Measurements from ENCODE around the gene UBE2H. TPM values are rescaled to one million over a fixed set of nuclear protein-coding genes. Genes with fewer than 3 reads are reported as not detected.
"Not testable (repeated sequence)": the region's sequence is repeated elsewhere in the genome, so short reads cannot be mapped to it uniquely, and the experiment has no call there.

The UBE2H gene
- total RNA-seq, 2 experiments from 2014 or later = 30.0 to 33.3 TPM

DNA sequence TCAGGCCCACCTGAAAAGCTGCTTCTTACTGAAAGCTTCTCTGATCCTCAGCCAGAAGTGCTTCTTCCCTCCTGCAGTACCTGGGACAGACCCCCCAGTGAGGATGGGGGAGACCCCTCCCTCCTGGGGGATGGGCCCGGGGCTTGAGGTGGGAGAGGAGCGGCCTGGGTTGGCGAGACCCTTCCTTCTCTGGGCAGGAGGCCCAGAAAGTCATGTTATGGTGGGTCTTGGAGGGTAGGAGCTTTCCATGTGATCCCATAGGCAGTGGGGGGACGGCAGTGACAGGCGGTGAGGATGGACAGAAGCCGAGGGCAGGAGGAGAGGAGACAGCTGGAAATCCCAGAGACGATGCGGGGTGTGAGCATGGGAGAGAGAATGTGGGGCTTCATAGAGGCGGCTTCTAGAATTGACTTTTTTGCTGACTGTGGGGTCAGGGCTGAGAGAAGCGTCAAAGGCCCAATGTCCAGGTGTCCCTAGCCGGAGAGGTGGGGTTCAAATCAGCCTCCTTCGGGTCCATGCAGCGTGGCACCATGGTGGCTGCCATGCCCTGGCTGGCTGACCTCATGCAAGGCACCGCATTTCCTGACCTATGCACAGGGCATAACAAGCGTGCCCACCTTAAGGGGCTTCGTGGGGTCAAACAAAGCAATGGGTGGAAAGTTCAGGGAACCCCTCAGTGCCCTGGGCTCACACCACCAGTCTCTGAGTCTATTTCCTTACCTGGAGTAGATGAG is 154.0 kb downstream of the UBE2H start:
- no peaks in the 10 kb centered on the region for H3K9me3 Mint-ChIP-seq (ENCODE audit: insufficient read depth)
- no peaks in the 10 kb centered on the region for H3K36me3 Mint-ChIP-seq (ENCODE audit: low read depth)
- H3K27ac Mint-ChIP-seq = no peak overlapping the region
- ChIA-PET CTCF (no interaction called here), POLR2A (no interaction called here)
- no peak overlapping the region for H3K4me3 Mint-ChIP-seq
- no peaks in the 10 kb centered on the region for H3K27me3 Mint-ChIP-seq (ENCODE audit: low read depth)
- DNase-seq = no peak
- no peak for ATAC-seq
- no peaks in the 10 kb centered on the region for H3K4me1 Mint-ChIP-seq (ENCODE audit: low read depth)

DNA sequence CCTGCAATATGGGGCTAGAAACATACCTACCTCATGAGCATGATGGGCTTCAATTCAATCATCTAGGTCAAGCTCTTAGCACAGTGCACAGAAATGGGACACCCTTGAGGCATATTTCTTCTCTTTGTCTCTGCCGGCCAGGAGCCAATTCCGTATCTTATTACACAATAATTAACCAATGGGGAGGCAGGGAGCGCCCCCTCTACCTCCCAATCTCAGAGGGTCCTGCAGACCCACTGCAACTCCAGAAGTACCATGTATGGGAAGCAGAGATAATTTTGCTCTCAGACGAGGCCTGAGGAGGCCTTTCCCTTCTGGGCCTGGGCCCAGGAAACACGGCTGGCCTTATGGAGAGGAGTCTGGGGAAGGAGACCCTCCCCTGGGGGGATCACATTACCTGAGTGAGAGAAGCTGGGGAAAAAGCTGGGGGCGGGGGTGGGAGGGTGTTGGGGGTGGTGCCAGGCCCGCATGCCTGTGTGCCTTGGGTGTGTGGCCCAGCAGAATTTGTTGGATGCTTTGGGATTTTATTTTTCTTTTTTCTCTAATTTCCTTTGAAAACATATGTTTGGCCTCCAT is 155.5 kb downstream of the UBE2H start:
- CTCF ChIA-PET = no interaction called here
- DNase-seq (no peak), ATAC-seq (no peak)
- Mint-ChIP-seq H3K27ac (no peak overlapping the region), H3K9me3 (ENCODE audit: insufficient read depth) (no peaks in the 10 kb centered on the region), H3K27me3 (ENCODE audit: low read depth) (no peaks in the 10 kb centered on the region), H3K36me3 (ENCODE audit: low read depth) (no peaks in the 10 kb centered on the region), H3K4me1 (ENCODE audit: low read depth) (no peaks in the 10 kb centered on the region), H3K4me3 (no peak overlapping the region)
- POLR2A ChIA-PET = no interaction called here

DNA sequence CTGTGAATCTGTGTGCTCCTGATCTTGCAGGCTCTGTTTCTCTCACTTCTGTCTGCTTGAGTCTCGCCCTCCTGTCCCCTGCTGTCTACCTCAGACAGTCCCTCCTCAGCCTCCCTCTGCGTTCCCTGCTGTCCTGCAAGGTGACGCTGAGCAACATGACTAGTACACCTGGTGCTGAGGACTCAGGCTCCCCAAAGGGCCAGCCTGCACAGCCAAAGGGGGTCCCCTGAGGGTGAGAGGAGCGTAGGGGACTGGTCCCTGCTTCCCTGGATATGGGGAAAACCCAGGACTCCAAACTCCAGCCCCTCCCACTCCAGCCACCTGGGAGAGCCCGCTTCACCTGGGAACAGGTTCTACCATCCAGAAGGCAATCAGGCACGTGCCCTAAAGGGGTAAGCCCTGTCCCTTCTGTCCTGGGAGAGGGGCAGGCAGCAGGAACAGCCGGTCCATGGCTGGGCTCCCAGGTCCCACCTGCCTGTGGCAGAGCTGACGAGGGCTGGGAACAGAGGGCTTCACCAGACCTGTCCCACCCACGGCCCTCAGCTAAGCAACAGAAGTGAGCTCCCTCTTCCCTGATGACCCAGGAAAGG is 156.5 kb downstream of the UBE2H start:
- POLR2A ChIA-PET = no interaction called here
- Mint-ChIP-seq H3K9me3 (ENCODE audit: insufficient read depth) (no peaks in the 10 kb centered on the region), H3K4me3 (no peak overlapping the region), H3K27ac (no peak overlapping the region), H3K4me1 (ENCODE audit: low read depth) (no peaks in the 10 kb centered on the region), H3K36me3 (ENCODE audit: low read depth) (no peaks in the 10 kb centered on the region), H3K27me3 (ENCODE audit: low read depth) (peaks cover 4% of the 10 kb centered on the region)
- CTCF ChIA-PET = no interaction called here
- DNase-seq = no peak
- no peak for ATAC-seq

DNA sequence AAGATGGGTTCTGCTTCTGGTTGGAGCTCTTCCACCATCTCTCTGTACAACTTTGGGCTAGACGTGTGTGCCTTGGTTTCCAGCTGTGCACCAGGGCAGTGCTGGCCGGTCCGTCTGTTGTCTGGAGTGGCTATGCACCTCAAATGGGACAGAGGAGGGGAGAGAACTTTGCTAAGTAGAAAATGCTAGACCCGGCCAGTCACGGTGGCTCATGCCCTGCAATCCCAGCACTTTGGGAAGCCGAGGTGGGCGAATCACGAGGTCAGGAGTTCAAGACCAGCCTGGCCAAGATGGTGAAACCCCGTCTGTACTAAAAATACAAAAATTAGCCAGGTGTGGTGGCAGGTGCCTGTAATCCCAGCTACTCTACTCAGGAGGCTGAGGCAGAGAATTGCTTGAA is 158.3 kb downstream of the UBE2H start:
- H3K4me1 Mint-ChIP-seq (ENCODE audit: low read depth); H3K27ac Mint-ChIP-seq; DNase-seq; CTCF ChIA-PET; POLR2A ChIA-PET; H3K4me3 Mint-ChIP-seq; H3K9me3 Mint-ChIP-seq (ENCODE audit: insufficient read depth); H3K36me3 Mint-ChIP-seq (ENCODE audit: low read depth); ATAC-seq: not testable (repeated sequence)
- peaks cover 12% of the 10 kb centered on the region for H3K27me3 Mint-ChIP-seq (ENCODE audit: low read depth)

DNA sequence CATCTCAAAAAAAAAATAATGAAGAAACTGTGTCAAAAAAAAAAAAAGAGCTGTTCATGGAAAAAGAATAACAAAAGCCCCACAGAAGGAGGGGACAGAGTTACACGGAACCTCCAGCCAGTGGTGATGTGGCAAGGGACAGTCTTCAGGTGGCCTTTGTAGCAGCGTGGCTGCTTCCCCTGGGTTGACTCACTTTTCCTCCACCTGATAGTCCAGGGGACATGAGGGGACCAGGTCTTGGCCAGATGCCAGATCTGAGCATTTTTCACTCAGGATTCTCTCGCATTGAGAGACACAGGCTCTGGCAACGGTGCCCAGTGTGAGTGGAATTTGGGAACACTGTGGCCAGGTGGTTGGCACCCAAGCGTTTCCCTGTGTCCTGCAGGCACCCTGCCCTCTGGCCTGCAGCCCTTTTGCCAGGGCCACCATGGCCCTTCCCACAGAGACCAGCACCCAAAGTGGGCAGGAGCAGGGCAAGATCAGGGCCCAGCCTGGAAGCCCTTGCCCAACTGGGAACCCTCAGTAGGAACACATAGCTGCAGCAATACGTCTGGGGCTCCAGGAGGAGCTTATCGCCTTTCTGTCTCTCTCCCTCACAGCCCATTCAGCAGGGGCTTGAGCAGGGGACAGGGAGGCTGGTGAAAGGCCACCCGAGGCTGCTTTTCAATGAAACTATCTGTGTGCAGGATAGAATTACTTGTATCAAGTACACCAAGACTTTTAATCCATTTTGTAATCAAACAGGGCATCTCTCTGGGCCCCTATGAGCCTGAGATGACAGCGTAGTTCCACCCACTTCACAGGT is 159.1 kb downstream of the UBE2H start:
- no peak overlapping the region for H3K27ac Mint-ChIP-seq
- H3K4me3 Mint-ChIP-seq = no peak overlapping the region
- H3K4me1 Mint-ChIP-seq (ENCODE audit: low read depth) = no peaks in the 10 kb centered on the region
- POLR2A ChIA-PET = no interaction called here
- peaks cover 13% of the 10 kb centered on the region for H3K27me3 Mint-ChIP-seq (ENCODE audit: low read depth)
- H3K36me3 Mint-ChIP-seq (ENCODE audit: low read depth) = no peaks in the 10 kb centered on the region
- no peak for DNase-seq
- no peaks in the 10 kb centered on the region for H3K9me3 Mint-ChIP-seq (ENCODE audit: insufficient read depth)
- CTCF ChIA-PET = no interaction called here
- ATAC-seq = no peak

DNA sequence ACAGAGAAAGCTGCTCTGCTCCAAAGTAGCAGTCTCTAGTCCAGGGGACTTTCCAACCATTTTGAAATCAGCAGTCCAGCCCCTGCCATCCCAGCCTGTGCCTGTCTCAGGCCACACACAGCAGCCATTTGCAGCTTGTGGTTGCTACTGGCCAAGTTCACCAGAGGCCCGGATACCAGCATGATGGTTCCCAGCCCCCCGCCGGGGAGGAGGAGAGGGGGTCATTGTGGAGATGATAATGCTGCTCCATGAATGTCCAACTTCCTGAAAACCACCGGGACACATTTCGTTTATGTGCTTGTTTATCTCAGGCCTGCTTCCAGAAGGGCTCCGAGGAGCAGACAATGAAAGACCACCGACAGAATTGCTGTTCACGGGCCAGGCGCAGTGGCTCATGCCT is 160.0 kb downstream of the UBE2H start:
- H3K27me3 Mint-ChIP-seq (ENCODE audit: low read depth) = peaks cover 14% of the 10 kb centered on the region
- no peaks in the 10 kb centered on the region for H3K9me3 Mint-ChIP-seq (ENCODE audit: insufficient read depth)
- H3K36me3 Mint-ChIP-seq (ENCODE audit: low read depth) = no peaks in the 10 kb centered on the region
- no peak overlapping the region for H3K27ac Mint-ChIP-seq
- ChIA-PET POLR2A (no interaction called here), CTCF (no interaction called here)
- H3K4me1 Mint-ChIP-seq (ENCODE audit: low read depth) = no peaks in the 10 kb centered on the region
- DNase-seq = no peak
- no peak overlapping the region for H3K4me3 Mint-ChIP-seq
- ATAC-seq = no peak

DNA sequence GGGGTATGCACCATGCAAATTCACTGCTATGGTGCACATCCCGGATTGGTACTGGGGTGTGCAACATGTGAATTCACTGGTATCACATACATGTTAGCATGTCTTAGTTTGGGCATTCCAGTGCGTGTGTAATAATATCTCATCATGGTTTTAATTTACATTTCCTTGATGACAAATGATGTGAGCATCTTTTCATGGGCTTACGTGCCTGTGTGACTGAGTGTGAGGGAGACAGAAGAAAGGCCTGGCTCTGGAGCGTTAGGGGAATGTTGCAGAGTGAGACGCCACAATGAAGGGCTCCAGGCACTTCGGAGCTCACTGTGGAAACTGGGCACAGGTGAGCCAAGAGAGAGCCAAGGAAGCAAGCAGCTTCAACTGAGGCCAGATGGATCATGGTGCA is 162.6 kb downstream of the UBE2H start:
- H3K36me3 Mint-ChIP-seq (ENCODE audit: low read depth) = no peaks in the 10 kb centered on the region
- POLR2A ChIA-PET = no interaction called here
- H3K9me3 Mint-ChIP-seq (ENCODE audit: insufficient read depth) = no peaks in the 10 kb centered on the region
- H3K27ac Mint-ChIP-seq = no peak overlapping the region
- H3K4me1 Mint-ChIP-seq (ENCODE audit: low read depth) = peaks cover 10% of the 10 kb centered on the region
- no peak overlapping the region for H3K4me3 Mint-ChIP-seq
- ATAC-seq = no peak
- peaks cover 39% of the 10 kb centered on the region for H3K27me3 Mint-ChIP-seq (ENCODE audit: low read depth)
- no peak for DNase-seq
- CTCF ChIA-PET = interaction anchor here (1.8 kb wide), 1 partner anchor 35 kb away, joined by 6 read pairs; no protein-coding TSS in a partner anchor

DNA sequence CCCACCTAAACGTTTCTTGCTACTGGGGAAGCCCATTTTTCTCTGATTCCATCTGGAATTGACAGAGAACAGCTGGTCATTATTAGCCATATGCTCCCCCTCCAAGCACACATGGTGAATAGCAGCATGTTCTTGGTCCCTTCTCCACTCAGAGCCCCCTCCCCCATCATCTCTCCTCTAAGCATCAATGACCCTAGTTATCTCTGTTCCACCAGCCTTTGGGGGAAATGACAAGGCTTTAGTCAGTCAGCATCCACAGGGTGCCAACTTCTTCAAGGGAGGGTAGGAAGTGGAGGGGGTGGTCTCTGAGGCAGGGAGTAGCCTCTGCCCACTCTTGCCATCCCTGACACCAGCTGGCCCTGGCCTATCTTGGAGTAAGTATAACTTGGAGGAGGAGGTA is 163.1 kb downstream of the UBE2H start:
- no peaks in the 10 kb centered on the region for H3K36me3 Mint-ChIP-seq (ENCODE audit: low read depth)

DNA sequence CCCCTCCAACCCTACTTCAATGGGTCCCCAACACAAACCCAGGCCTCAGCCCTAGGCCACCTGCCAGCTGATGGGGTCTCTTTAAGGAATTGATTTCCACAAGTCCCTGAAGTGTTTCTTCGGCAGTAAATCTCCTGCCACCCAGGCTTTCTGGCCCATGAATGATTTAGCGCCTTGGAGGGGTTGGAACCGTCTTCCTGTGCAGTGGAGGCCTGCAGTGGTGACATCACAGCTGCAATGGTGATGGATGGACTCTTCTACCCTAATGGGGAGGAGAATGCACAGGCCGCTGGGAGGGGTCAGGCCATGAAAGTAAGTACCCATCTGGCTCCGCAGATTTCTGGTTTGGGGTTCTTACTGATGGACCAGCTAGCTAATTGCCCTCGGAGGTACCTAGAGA is 163.8 kb downstream of the UBE2H start:
- CTCF ChIA-PET = no interaction called here
- H3K4me1 Mint-ChIP-seq (ENCODE audit: low read depth) = peaks cover 18% of the 10 kb centered on the region
- H3K27me3 Mint-ChIP-seq (ENCODE audit: low read depth) = peaks cover 47% of the 10 kb centered on the region

More for the DNA sequence above, 163.1 kb downstream of the UBE2H start:
- no peak for ATAC-seq
- peaks cover 44% of the 10 kb centered on the region for H3K27me3 Mint-ChIP-seq (ENCODE audit: low read depth)
- H3K4me1 Mint-ChIP-seq (ENCODE audit: low read depth) = peaks cover 15% of the 10 kb centered on the region
- no peak for DNase-seq
- CTCF ChIA-PET = no interaction called here
- no peaks in the 10 kb centered on the region for H3K9me3 Mint-ChIP-seq (ENCODE audit: insufficient read depth)
- H3K4me3 Mint-ChIP-seq = no peak overlapping the region
- no peak overlapping the region for H3K27ac Mint-ChIP-seq
- POLR2A ChIA-PET = no interaction called here

DNA sequence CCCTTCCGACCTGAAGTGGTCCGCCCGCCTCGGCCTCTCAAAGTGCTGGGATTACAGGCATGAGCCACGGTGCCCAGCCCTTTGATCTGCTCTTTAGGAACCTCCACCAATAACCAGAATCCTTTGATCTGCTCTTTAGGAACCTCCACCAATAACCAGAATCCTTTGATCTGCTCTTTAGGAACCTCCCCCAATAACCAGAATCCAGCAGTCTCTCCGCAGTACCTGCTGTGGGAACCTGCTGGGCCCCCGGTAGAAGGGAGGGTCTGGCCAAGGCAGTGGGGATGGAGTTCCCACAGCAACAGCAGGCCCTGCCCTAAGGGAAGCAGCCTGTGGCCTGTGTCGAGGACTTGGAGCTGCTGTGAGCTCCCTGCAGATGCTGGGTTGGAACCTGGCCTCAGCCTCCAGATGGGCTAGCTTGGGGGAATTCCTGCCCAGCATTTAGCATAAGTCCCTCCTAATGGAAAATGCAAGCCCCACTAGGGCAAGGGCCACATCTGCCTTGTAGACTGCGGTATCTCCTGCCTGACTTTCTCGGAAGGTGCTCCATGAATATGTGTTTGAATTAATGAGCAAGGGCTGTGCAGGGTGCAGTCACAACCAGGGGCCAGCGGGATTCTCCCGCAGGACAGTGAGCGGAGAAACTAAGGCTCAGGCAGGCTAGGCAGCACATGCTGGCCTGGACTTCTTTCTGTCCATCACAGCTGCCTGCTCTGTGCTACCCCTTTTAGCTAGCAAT is 165.8 kb downstream of the UBE2H start:
- no peak overlapping the region for H3K27ac Mint-ChIP-seq
- no peak overlapping the region for H3K4me3 Mint-ChIP-seq
- DNase-seq (no peak), ATAC-seq (no peak)
- H3K27me3 Mint-ChIP-seq (ENCODE audit: low read depth) = peaks cover 65% of the 10 kb centered on the region
- ChIA-PET POLR2A (no interaction called here), CTCF (no interaction called here)
- H3K36me3 Mint-ChIP-seq (ENCODE audit: low read depth) = no peaks in the 10 kb centered on the region
- H3K9me3 Mint-ChIP-seq (ENCODE audit: insufficient read depth) = no peaks in the 10 kb centered on the region
- peaks cover 31% of the 10 kb centered on the region for H3K4me1 Mint-ChIP-seq (ENCODE audit: low read depth)

More for the DNA sequence above, 163.8 kb downstream of the UBE2H start:
- ATAC-seq = no peak
- no peaks in the 10 kb centered on the region for H3K9me3 Mint-ChIP-seq (ENCODE audit: insufficient read depth)
- POLR2A ChIA-PET = no interaction called here
- no peak overlapping the region for H3K27ac Mint-ChIP-seq
- H3K4me3 Mint-ChIP-seq = no peak overlapping the region
- no peaks in the 10 kb centered on the region for H3K36me3 Mint-ChIP-seq (ENCODE audit: low read depth)
- no peak for DNase-seq

DNA sequence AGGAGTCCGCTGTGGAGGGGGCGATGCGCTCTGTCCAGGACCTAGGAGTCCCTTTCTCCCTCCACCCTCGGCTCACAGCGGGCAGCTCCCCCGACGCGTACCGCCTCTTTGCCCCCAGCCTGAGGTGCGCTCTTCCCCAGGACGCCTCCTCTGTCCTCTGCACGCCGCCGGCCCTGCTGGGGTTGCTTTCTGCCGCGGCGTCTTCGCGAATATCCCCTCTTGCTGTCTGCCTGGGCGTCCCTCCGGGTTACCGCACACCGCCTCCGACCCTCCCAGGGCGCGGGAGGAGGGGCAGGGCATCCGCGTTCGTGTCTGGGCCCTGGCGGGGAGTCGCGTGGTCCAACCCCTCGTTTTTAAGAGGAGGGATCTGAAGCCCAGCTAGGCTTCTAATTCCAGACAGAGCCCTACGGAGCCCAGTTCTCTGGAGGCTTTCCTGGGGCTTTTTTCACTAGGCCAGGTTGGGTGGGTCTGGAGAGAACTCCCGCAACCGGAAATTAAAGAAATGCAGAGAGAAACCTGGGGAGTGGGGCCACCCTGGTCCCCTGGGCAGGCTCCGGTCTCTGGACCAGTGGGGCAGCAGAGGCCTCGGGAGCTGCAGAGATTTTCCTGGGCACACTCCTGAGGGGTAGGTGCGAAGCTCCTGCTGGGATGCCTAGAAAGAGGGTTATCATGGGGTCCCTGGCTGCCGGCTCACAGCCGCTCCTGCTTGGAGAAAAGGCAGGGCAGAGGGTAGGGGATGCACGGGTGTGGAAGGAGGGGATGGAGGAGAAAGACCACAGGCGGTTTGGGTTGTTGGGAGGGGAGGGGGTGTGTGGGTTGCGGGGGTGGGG is 166.9 kb downstream of the UBE2H start:
- POLR2A ChIA-PET = no interaction called here
- DNase-seq (no peak), ATAC-seq (no peak)
- peaks cover 39% of the 10 kb centered on the region for H3K4me1 Mint-ChIP-seq (ENCODE audit: low read depth)
- no peaks in the 10 kb centered on the region for H3K9me3 Mint-ChIP-seq (ENCODE audit: insufficient read depth)
- peaks cover 66% of the 10 kb centered on the region for H3K27me3 Mint-ChIP-seq (ENCODE audit: low read depth)
- H3K27ac Mint-ChIP-seq = no peak overlapping the region
- no peak overlapping the region for H3K4me3 Mint-ChIP-seq
- CTCF ChIA-PET = interaction anchor here (2.0 kb wide), 1 partner anchor 39 kb away, joined by 4 read pairs; no protein-coding TSS in a partner anchor
- no peaks in the 10 kb centered on the region for H3K36me3 Mint-ChIP-seq (ENCODE audit: low read depth)

Measured in activated CD8-positive, alpha-beta T cell treated with anti-CD3 and anti-CD28 coated beads, Interleukin-2, amount 10 ng/mL, durations not matched to agents 7 days and 5 days (primary cell).